Activated CD4-positive, alpha-beta T cell treated with anti-CD3 and anti-CD28 coated beads for 4 hours (primary cell): ENCODE measurements around the gene C4A.
"Not testable (repeated sequence)": the region's sequence is repeated elsewhere in the genome, so short reads cannot be mapped to it uniquely, and the experiment has no call there.

Source experiments
- DNase-seq, 2 donors: peaks; one replicate each; pipeline ENCODE4 v3.0.0-alpha.2; 2020

C4A gene

GRCh38 chr6:31961616-31962015 lies 20.2 kb upstream of the C4A start:
- no peak for DNase-seq

- no peak for DNase-seq
Measured at GRCh38 chr6:31963921-31964320, 17.9 kb upstream of the C4A start.

DNA sequence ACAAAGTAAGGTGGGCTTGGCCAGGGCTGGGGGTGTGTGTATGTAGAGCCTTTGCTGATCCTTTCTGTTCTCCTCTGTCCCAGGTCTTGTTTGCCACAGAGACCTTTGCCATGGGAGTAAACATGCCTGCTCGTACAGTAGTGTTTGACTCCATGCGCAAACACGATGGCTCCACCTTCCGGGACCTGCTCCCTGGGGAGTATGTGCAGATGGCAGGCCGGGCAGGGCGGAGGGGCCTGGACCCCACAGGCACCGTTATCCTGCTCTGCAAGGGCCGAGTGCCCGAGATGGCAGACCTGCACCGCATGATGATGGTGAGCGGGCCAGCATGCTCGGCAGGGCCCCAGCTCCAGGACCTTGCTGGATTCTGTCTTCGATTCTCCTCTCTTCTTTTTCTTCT lies 16.2 kb upstream of the C4A start:
- no peak for DNase-seq

GRCh38 chr6:31966506-31966905 lies 15.4 kb upstream of the C4A start:
- DNase-seq: no peak

DNA sequence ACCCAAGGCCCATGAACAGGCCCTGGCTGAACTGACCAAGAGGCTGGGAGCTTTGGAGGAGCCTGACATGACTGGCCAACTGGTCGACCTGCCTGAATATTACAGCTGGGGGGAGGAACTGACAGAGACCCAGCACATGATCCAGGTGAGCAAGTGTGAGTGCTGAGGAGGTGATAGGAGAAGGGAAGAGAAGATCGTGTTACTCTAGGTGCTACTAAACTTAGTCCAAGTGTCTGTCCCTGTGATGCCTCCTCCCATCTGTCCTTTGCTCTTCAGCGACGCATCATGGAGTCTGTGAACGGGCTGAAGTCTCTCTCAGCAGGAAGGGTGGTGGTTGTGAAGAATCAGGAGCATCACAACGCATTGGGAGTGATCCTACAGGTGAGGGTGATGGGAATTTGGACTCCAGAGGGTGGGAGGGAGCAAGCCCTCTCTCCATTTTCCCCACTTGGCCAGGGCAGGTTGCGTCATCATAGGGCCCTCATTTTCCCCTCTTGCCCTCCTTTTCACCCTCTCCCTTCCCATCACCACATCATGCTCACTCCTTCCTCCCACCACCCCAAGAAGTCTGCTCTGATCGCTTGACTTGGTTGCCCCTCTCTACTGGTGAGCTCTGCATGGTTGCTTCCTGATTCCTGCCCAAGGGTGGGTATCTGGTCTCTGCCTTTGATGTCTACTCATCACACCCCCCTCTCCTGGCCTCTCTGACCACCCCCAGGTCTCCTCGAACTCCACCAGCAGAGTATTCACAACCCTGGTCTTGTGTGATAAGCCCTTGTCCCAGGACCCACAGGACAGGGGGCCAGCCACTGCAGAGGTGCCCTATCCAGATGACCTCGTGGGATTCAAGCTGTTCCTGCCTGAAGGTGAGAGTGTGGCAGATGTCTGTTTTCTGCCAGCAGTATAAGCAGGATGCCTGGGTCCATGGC lies 14.6 kb upstream of the C4A start:
- DNase-seq: no peak

GRCh38 chr6:31967926-31968320 lies 13.9 kb upstream of the C4A start:
- no peak for DNase-seq

DNA sequence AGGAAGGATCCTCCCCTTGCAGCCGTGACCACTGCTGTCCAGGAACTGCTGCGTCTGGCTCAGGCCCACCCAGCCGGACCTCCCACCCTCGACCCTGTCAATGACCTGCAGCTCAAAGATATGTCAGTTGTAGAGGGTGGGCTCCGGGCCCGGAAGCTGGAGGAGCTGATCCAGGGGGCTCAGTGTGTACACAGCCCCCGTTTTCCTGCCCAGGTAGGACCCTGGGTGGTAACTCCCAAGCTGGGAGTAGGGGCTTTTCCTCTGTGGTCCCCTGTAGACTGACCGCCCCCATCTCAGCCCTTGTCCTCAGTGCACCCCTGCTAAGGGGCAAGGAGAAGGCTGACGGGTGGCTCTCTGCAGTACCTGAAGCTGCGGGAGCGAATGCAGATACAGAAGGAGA lies 13.5 kb upstream of the C4A start:
- DNase-seq: no peak

DNA sequence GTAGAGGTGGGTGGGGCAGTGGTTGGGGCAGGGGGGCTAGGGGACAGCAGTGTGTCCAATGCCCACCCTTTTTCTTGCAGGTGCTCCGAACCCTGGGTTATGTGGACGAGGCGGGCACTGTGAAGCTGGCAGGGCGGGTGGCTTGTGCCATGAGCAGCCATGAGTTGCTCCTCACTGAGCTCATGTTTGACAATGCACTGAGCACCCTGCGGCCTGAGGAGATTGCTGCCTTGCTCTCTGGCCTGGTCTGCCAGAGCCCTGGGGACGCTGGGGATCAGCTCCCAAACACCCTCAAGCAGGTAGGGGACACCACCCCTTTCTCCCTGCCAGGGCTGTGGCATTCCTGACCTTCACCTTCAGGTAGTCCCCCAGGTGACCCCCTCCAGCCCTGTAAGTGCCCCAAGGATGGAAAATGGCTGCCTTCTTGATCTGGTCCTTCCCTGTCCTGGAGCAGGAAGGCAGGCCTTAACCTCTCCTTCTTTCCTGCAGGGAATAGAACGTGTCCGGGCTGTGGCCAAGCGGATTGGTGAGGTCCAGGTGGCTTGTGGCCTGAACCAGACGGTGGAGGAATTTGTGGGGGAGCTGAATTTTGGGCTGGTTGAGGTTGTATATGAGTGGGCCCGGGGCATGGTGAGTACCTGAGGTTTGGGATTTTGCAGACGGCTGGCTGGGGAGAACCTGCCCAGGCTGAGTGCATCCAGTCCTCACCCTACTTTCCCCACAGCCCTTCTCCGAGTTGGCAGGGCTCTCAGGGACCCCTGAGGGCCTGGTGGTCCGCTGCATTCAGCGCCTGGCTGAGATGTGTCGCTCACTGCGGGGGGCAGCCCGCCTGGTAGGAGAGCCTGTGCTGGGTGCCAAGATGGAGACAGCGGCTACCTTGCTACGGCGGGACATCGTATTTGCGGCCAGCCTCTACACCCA lies 12.8 kb upstream of the C4A start:
- DNase-seq: no peak

DNA sequence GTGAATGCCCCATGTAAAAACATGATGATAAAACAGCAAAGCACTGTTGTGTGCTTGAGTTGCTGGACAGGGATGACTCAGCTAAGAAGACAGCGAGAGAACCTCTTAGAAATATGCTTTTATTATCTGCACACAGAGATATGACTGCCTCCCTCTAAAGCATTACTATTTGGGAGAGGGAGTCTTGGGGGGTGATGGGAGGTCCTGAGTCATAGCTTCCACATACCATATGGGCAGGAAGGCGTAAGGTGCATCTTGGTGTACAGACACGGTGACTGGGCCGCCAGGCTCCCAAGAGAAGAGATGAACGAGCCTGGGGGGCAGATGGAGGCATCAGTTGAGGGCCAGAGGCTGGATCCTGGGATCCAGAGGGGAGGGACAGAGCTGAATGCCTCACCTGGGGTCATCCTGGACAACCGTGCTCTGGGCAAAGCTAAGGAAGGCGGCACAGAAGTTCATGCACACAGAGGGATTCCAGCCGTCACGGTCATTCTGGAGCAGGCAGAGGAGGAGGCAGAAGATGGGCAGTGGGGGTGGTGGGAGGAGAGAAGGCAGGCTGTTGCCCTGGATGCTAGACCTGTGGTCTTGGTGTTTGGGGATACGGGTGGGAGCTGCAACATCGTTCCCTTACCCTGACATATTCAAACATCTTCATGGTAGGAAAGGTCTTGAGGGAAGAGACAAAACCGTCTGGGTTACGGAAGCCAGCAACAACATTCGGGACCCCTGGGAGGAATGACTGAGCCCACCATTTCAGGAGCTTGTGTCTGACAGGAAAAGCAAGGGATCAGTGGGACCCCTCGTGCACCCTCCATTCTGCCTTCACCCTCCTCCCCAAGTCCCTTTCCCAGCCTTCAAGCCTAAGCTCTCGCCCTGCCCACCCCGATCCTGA lies 11.9 kb upstream of the C4A start:
- DNase-seq: no peak

- DNase-seq: no peak
Measured at GRCh38 chr6:31970604-31971271, 11.1 kb upstream of the C4A start.

DNA sequence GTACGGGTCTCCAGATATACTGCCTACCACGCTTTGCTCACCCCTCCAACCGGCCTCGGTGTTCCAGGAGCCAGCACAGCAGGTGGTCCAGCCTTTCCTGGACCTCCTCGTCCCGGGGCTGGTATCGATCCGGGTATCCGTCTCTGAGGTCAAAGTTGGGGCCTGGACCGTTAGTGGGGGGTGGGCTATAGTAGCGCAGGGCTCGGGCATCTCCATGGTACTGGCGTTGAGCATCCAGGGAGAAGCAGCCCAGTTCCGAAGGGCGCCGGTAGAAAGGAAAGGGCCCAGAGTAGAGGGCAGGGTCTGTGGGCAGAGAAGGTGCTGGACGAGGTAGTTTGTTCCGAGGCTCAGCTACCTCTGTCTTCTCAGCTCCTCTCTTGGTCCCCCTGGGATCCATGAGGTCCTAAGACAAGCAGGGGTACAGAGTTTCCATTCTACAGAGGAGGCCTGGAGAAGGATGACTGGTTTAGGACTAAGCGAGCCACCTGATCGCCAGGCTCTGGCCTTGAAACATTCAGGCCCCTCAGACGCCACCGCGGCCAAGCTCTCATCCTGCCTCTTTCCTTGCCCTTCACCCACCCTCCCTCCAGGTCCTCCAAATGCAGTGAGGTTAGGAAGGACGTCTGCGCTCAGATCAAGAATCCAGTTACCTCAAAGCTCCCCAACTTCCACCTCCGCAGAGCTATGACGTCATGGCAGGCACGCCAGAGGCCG lies 10.4 kb upstream of the C4A start:
- DNase-seq: no peak

DNA sequence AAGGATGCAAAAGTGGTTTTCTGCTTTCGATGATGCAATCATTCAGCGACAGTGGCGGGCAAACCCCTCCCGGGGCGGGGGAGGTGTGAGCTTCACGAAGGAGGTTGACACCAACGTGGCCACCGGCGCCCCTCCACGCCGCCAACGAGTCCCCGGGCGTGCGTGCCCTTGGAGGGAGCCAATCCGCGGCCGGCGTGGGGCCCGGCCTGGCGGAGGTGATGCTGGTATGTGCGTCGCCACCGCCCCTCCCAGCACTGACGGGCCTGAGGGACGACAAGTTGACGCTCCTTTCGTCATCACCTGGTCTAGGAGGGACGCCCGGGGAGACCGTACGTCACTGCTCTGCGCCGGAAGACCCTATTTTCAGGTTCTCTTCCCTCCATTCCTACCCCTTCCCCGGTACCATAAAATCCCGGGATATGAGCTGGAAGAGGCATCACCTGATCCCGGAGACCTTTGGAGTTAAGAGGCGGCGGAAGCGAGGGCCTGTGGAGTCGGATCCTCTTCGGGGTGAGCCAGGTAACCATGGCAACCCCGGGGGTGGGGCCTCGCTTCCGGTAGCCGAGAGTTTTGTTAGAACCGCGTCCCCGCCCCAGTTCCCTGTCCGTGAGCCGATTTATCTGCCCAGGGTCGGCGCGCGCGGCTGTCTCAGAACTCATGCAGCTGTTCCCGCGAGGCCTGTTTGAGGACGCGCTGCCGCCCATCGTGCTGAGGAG lies 9.7 kb upstream of the C4A start, which contains the start of gene DXO:
Gene DXO, minus strand, starts transcription at position 146 of the 716 bp plus-strand sequence. CDS start 463 bp downstream, outside the sequence.
- DNase-seq: peak; percentile 98 to 99

DNA sequence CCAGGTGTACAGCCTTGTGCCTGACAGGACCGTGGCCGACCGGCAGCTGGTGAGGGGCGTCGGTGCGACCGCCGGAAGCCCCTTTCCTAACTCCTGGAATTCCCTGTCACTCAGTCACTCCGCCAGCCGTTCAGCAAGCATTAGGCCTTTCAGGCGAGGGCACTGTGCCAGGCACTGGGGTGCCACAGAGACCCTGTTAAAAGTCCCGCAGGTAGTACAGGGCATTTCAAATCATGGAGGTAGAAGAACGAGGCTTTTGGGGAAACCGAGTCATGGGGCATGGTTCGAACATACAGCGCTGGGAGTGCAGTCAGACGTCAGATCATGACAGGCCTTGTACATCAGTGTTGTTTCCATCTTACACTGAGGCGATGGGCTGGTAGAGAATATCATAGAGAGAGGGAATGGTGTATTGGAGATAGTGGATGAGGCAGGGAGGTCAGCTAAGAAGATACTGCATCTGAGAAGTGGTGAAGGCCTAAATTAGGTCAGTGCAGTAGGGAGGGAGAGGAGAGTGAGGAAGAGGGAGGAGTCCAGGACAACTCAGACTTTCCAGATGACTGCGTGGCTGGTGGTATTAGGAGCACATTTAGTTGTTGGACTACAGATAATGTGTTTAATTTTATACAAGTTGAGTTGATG lies 9.0 kb upstream of the C4A start:
- DNase-seq: no peak

DNA sequence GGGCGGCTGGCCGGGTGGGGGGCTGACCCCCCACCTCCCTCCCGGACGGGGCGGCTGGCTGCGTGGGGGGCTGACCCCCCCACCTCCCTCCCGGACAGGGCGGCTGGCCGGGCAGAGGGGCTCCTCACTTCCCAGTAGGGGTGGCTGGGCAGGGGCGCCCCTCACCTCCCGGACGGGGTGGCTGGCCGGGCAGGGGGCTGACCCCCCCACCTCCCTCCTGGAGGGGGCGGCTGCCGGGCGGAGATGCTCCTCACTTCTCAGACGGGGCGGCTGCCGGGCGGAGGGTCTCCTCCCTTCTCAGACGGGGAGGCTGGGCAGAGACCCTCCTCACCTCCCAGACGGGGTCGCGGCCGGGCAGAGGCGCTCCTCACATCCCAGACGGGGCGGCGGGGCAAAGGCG lies 5.8 kb upstream of the C4A start:
- not testable (repeated sequence) for DNase-seq

DNA sequence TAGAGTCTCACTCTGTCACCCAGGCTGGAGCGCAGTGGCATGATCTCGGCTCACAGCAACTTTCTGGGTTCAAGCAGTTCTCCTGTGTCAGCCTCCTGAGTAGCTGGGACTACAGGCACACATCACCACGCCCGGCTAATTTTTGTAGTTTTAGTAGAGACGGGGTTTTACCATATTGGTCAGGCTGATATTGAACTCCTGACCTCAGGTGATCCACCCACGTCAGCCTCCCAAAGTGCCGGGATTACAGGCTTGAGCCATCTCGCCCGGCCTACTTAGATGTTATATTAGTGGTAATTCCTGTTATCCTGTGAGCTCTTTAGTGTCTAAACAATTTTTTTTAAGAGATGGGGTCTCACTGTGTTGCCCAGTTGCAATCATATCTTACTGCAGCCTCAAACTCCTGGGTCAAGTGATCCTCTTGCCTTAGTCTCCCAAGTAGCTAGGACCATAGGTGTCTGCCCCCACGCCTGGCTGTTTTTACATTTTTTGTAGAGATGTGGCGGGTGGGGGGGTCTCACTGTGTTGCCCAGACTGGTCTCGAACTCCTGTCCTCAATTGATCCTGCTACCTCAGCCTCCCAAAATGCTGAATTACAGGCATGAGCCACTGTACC lies 3.9 kb upstream of the C4A start:
- no peak for DNase-seq

DNA sequence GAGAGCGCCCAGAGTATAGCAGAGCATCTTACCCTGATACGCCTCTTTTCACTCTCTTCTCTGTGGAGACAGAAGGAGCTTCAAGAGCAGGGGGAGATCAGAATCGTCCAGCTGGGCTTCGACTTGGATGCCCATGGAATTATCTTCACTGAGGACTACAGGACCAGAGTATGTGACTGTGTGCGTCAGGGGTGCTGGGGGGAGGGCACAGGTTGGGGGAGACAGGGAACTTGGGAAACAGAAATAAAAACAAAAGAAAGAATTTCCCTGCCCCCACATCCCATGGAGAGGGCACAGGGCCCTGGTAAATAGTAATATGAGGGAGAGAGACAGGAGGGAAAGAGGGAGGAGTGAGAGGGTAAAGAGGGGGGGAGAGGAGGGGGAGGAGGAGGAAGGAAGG lies 3.0 kb upstream of the C4A start:
- no peak for DNase-seq

- DNase-seq: no peak
Measured at GRCh38 chr6:31979238-31979898, 2.5 kb upstream of the C4A start.

GRCh38 chr6:31980195-31980876 lies 1.5 kb upstream of the C4A start:
- DNase-seq: not testable (repeated sequence)
